Measurements from ENCODE around the gene CCDC88C.
"Not testable (repeated sequence)": the region's sequence is repeated elsewhere in the genome, so short reads cannot be mapped to it uniquely, and the experiment has no call there.

Gene CCDC88C

GRCh38 chr14:91229005-91229382 is 188.6 kb downstream of the CCDC88C start:
- no peak for TF ChIP-seq CTCF (IDR thresholded peaks at IDR 0.05; ENCODE audit: low read depth, low read length, missing control alignments)
- DNase-seq (ENCODE audit: low read depth): no peak
- in situ Hi-C loops (cut with HindIII; ENCODE audit: low sequenced_read_pairs): no loop called here
- H3K4me3 ChIP-seq (ENCODE audit: low read depth, low read length): no peak overlapping the region

GRCh38 chr14:91228112-91229004 is 189.3 kb downstream of the CCDC88C start:
- H3K4me3 ChIP-seq (ENCODE audit: low read depth, low read length): no peak overlapping the region
- no peak for TF ChIP-seq CTCF (IDR thresholded peaks at IDR 0.05; ENCODE audit: low read depth, low read length, missing control alignments)
- no peak for DNase-seq (ENCODE audit: low read depth)
- in situ Hi-C loops (cut with HindIII; ENCODE audit: low sequenced_read_pairs): no loop called here

- DNase-seq (ENCODE audit: low read depth): no peak
- H3K4me3 ChIP-seq (ENCODE audit: low read depth, low read length): no peak overlapping the region
- TF ChIP-seq CTCF (IDR thresholded peaks at IDR 0.05; ENCODE audit: low read depth, low read length, missing control alignments): no peak
- in situ Hi-C loops (cut with HindIII; ENCODE audit: low sequenced_read_pairs): no loop called here
Observed at GRCh38 chr14:91227183-91227628, 190.4 kb downstream of the CCDC88C start.

- in situ Hi-C loops (cut with HindIII; ENCODE audit: low sequenced_read_pairs); DNase-seq (ENCODE audit: low read depth); H3K4me3 ChIP-seq (ENCODE audit: low read depth, low read length): not testable (repeated sequence)
Observed at GRCh38 chr14:91226360-91226759, 191.3 kb downstream of the CCDC88C start.

GRCh38 chr14:91225025-91225424 is 192.6 kb downstream of the CCDC88C start:
- TF ChIP-seq CTCF (IDR thresholded peaks at IDR 0.05; ENCODE audit: low read depth, low read length, missing control alignments): no peak
- no peak overlapping the region for H3K4me3 ChIP-seq (ENCODE audit: low read depth, low read length)
- no peak for DNase-seq (ENCODE audit: low read depth)
- in situ Hi-C loops (cut with HindIII; ENCODE audit: low sequenced_read_pairs): no loop called here

- no peak for DNase-seq (ENCODE audit: low read depth)
- in situ Hi-C loops (cut with HindIII; ENCODE audit: low sequenced_read_pairs): no loop called here
- TF ChIP-seq CTCF (IDR thresholded peaks at IDR 0.05; ENCODE audit: low read depth, low read length, missing control alignments): no peak
- H3K4me3 ChIP-seq (ENCODE audit: low read depth, low read length): no peak overlapping the region
Observed at GRCh38 chr14:91223028-91223783, 194.4 kb downstream of the CCDC88C start.
